Neural cell (in vitro differentiated cells): ENCODE measurements around the gene DUOX1. TPM values are rescaled to one million over a fixed set of nuclear protein-coding genes. Genes with fewer than 3 reads are reported as not detected.

Experiments
- H2AFZ ChIP-seq: fragments of 200-600, 300-800 bp; sonication (generic), shearing (Covaris generic); 2 replicates; pipeline ENCODE4 v1.6.0; 2014; ENCODE audit warnings: low read depth, mild to moderate bottlenecking, antibody characterized with exemption, low read length, moderate library complexity
- H3F3A ChIP-seq: fragments of 200-600 bp; shearing (Covaris generic); 2 replicates; pipeline ENCODE4 v1.6.1; 2016; ENCODE audit warnings: mild to moderate bottlenecking, moderate library complexity, mixed read lengths, antibody characterized with exemption, low read length; ENCODE audit not compliant: insufficient read depth, poor library complexity, severe bottlenecking
- H3K27ac ChIP-seq: fragments of 200-600, 300-800 bp; sonication (generic), shearing (Covaris generic); 2 replicates; pipeline ENCODE4 v1.5.1; 2014; ENCODE audit warnings: mild to moderate bottlenecking, low read length, moderate library complexity
- H3K27me3 ChIP-seq: fragments of 300-800, 200-600 bp; sonication (generic), shearing (Covaris generic); 2 replicates; pipeline ENCODE4 v1.6.0; 2014; ENCODE audit warnings: mild to moderate bottlenecking, low read depth, low read length, moderate library complexity; ENCODE audit not compliant: insufficient read depth
- H3K36me3 ChIP-seq: fragments of 300-800, 200-600 bp; sonication (generic), shearing (Covaris generic); 2 replicates; pipeline ENCODE4 v1.5.1; 2014; ENCODE audit warnings: mild to moderate bottlenecking, antibody characterized with exemption, low read length, moderate library complexity; ENCODE audit not compliant: insufficient read depth
- H3K4me2 ChIP-seq: fragments of 300-800, 200-600 bp; sonication (generic), shearing (Covaris generic); 2 replicates; pipeline ENCODE4 v1.6.0; 2014; ENCODE audit warnings: mild to moderate bottlenecking, low read length
- H3K4me3 ChIP-seq: fragments of 300-800, 200-600 bp; sonication (generic), shearing (Covaris generic); 2 replicates; pipeline ENCODE4 v1.5.1; 2014; ENCODE audit warnings: mild to moderate bottlenecking, low read length, moderate library complexity
- H3K79me2 ChIP-seq: fragments of 200-600 bp; shearing (Covaris generic); replicated peaks from 2 replicates; pipeline ENCODE4 v1.6.0; 2014; ENCODE audit warnings: mild to moderate bottlenecking, low read length, moderate library complexity; ENCODE audit not compliant: insufficient read depth
- H3K9ac ChIP-seq: fragments of 300-800, 200-600 bp; sonication (generic), shearing (Covaris generic); 2 replicates; pipeline ENCODE4 v1.6.1; 2016; ENCODE audit warnings: mild to moderate bottlenecking, low read length, mixed read lengths
- H3K9me2 ChIP-seq: fragments of 200-600 bp; shearing (Covaris generic); 2 replicates; pipeline ENCODE4 v1.6.1; 2016; ENCODE audit warnings: mild to moderate bottlenecking, low read length, mixed read lengths; ENCODE audit not compliant: insufficient read depth
- H3K9me3 ChIP-seq: fragments of 200-600, 300-800 bp; sonication (generic), shearing (Covaris generic); 2 replicates; pipeline ENCODE4 v1.6.1; 2016; ENCODE audit warnings: mild to moderate bottlenecking, mixed run types, low read length, moderate library complexity, mixed read lengths
- H4K20me1 ChIP-seq: fragments of 200-600 bp; shearing (Covaris generic); 2 replicates; pipeline ENCODE4 v1.6.1; 2016; ENCODE audit warnings: mild to moderate bottlenecking, mixed run types; ENCODE audit not compliant: insufficient read depth
- CTCF ChIP-seq: fragments of 450-650 bp; IDR thresholded peaks from 2 replicates; pipeline ENCODE4 v1.5.1; 2014; ENCODE audit warnings: antibody characterized with exemption, mild to moderate bottlenecking, moderate library complexity; ENCODE audit not compliant: poor library complexity, severe bottlenecking
- EP300 ChIP-seq: fragments of 450-650 bp; conservative IDR thresholded peaks from 2 replicates; pipeline ENCODE4 v1.6.1; 2014; ENCODE audit warnings: antibody characterized with exemption, mild to moderate bottlenecking, moderate library complexity; ENCODE audit not compliant: poor library complexity, severe bottlenecking
- EZH2 ChIP-seq: fragments of 200-600, 300-800 bp; shearing (Covaris generic), sonication (generic); IDR thresholded peaks from 2 replicates; pipeline ENCODE4 v1.6.1; 2014; ENCODE audit warnings: antibody characterized with exemption, low read length, borderline replicate concordance, mild to moderate bottlenecking; ENCODE audit not compliant: insufficient read depth, poor library complexity, severe bottlenecking
- MXI1 ChIP-seq: fragments of 450-650 bp; conservative IDR thresholded peaks from 2 replicates; pipeline ENCODE4 v1.6.1; 2014; ENCODE audit warnings: antibody characterized with exemption, mild to moderate bottlenecking; ENCODE audit not compliant: poor library complexity, severe bottlenecking
- POLR2AphosphoS5 ChIP-seq: IDR thresholded peaks from 2 replicates; pipeline ENCODE4 v1.6.1; 2012
- RAD21 ChIP-seq: fragments of 450-650 bp; conservative IDR thresholded peaks from 2 replicates; pipeline ENCODE4 v1.6.1; 2014; ENCODE audit warnings: antibody characterized with exemption, mild to moderate bottlenecking, moderate library complexity
- REST ChIP-seq: IDR thresholded peaks from 2 replicates; pipeline ENCODE4 v1.6.1; 2012; ENCODE audit warnings: borderline replicate concordance
- SMC3 ChIP-seq: fragments of 450-650 bp; conservative IDR thresholded peaks from 2 replicates; pipeline ENCODE4 v1.6.1; 2014; ENCODE audit warnings: antibody characterized with exemption, mild to moderate bottlenecking, moderate library complexity; ENCODE audit not compliant: poor library complexity
- TAF1 ChIP-seq: IDR thresholded peaks from 2 replicates; pipeline ENCODE4 v1.6.1; 2012; ENCODE audit warnings: low read depth
- polyA plus RNA-seq: library from polyadenylated mRNA; depleted of rRNA; stranded (reverse); fragments of >200 nt; gene quantifications from 2 replicates; pipeline ENCODE4 v1.2.3, GENCODE V29; 2014

DUOX1 gene
- polyA plus RNA-seq, 1 donor from 2014 or later, result not detected

- Histone ChIP-seq H3K9ac (no peak overlapping the region), H3K4me2 (no peak overlapping the region), H3K9me2 (no peaks in the 10 kb centered on the region), H2AFZ (no peak overlapping the region), H3F3A (no peaks in the 10 kb centered on the region), H3K79me2 (no peaks in the 10 kb centered on the region), H3K9me3 (no peaks in the 10 kb centered on the region), H4K20me1 (no peaks in the 10 kb centered on the region), H3K27me3 (peaks cover 6% of the 10 kb centered on the region), H3K36me3 (no peaks in the 10 kb centered on the region), H3K4me3 (no peak overlapping the region), H3K27ac (no peak overlapping the region)
- TF ChIP-seq TAF1 (no peak), EP300 (no peak), SMC3 (no peak), EZH2 (no peak), CTCF (no peak), POLR2AphosphoS5 (no peak), MXI1 (no peak), RAD21 (no peak), REST (no peak)
These were observed 11.6 kb downstream of the DUOX1 start for GRCh38 chr15:45141386-45141785.

GRCh38 chr15:45143056-45143455 is 13.3 kb downstream of the DUOX1 start:
- Histone ChIP-seq H2AFZ (no peak overlapping the region), H3K79me2 (no peaks in the 10 kb centered on the region), H3K27me3 (no peaks in the 10 kb centered on the region), H3K27ac (no peak overlapping the region), H3K4me3 (no peak overlapping the region), H3F3A (no peaks in the 10 kb centered on the region), H3K4me2 (no peak overlapping the region), H3K9me2 (no peaks in the 10 kb centered on the region), H3K36me3 (no peaks in the 10 kb centered on the region), H4K20me1 (no peaks in the 10 kb centered on the region), H3K9me3 (no peaks in the 10 kb centered on the region), H3K9ac (no peak overlapping the region)
- no peak for TF ChIP-seq CTCF
